Effector CD4-positive, alpha-beta T cell (primary cell): Measurements from ENCODE around the gene RAPGEF2.
"Not testable (repeated sequence)": the region's sequence is repeated elsewhere in the genome, so short reads cannot be mapped to it uniquely, and the experiment has no call there.

Source experiments
- DNase-seq: peaks from one replicate; pipeline ENCODE4 v3.0.0-alpha.2; 2020

Gene RAPGEF2

DNA sequence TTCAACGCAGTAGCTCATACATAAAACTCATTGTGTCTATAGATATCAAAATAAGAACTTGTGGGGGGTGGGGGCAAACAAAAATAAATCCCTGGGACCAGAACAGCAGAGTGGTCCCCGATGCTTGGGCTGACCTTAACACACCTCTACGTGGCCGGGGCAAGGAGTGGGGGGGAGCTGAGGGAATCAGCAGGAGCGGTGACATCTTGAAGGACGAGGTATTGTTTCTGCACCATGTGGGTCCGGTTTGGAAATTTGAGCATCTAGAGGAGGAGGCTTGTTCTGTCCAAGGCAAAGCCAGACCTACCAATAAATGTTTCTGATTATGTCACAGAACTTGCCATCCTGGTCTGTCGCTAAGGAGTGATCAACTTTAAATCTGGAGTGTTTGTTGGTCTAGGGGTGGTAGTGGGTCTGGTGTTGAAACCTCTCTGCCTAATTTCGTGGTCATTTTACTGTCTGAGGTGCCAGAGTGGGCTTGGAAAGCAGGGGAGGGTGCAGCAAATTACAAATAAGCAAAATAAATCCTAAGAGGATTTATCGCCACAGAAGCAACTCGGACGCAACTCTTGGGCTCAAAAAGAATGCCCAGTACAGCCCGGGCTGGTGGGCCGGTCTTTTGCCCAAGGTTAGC lies 774 bp upstream of the RAPGEF2 start:
- no peak for DNase-seq

DNA sequence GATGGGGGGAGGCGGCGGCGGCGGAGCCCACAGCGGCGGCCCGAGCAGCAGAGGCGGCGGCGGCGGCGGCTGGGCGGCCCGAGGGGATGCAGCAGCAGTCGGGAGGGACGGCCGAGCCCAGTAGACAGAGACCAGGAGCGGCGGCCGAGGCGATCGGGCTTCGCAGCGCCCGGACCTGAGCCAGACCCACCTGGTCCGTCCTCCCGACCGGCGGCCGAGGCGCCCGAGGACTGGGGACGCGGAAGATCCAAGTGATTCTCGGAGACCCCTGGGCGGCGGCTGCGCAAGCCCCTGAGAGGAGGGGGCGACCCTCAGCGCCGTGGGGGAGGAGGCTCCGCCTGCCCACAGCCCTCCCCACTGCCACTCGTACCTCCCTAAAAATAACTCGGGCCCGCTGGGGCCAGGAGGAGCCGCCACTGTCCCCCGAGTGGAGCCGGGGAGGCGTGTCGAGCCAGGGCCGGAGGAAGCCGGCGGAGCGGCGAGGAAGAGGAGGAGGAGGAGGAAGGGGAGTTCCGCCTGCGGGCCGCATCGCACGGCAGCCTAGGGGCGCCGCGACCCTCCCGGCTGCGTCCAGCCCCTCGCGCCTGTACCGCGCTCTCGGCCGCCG lies 608 bp downstream of the RAPGEF2 start:
- DNase-seq: peak; percentile 16

DNA sequence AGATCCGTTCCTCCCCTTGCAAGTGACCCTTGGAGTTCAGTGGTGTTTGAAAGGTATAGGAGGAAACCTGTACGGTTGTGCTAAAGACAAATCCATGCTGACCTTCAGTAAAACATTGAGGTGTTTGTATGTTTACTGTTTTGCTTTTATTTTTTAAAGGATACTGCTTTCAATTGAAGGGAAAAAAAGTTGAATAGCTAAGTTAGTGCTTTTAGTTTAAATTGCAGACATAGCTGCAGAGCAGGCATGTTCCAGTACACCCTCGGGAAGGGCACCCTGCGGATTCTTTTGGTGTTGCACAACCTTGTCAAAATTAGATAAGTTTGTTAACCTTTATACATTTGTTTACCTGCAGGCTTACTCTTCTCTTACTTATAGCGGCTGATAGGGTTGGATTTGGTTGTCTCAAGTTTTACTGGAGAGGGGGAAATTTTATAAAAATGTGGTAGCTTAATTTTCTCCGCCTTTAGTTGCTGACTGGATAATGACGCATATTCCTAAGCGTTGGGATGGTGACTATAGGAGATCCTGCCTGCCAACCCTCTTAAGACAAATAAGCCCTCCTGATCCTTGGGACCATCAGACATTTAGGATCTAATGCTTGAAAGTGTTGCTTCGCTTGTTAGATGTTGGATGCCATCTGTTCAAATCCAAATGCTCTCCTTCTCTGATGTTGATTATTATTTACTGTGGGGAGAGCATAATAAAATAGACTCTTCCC lies 2.0 kb downstream of the RAPGEF2 start:
- DNase-seq: no peak

DNA sequence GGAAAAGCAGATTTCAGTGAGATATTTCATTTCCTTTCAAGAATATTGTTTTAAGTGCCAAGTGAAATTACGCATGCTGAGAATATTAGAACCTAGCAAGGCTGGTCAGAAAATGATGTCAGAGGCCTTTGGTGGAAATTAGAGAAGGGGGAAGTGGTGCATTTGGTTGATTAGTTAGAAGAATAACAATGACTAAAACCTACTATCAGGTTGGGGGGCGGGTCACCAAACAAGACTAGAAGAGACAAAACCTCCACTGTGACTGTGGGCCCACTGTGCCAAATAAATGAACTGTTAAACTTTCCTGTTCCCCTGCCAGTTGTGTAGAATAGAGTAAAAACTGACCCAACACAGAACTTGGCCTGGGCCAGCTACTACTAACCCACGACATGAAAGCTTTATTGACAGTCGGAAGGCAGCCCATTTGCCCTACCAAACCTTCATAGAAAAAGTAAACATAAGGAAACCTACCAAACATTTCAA lies 2.9 kb downstream of the RAPGEF2 start:
- no peak for DNase-seq

DNA sequence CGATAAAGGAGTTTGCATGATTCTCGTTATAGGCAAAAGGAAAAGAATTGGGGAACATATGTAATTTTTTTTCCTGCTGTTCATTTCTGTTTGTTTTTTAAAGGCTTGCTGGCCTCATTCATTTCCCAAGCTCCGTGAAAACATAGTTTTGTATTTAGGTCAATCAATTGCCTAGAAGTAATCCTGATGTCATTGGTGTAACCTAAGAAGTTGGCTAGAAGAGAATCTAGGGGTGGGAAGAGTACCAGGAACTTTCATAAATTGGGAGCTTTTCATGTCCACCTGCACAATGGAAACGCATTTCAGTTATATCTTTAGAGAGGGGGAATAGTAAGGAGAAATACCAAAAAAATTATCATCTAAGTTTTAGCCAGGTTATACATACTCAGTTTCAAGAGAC lies 3.8 kb downstream of the RAPGEF2 start:
- no peak for DNase-seq

- no peak for DNase-seq
Measured at GRCh38 chr4:159107203-159107925, 4.5 kb downstream of the RAPGEF2 start.

DNA sequence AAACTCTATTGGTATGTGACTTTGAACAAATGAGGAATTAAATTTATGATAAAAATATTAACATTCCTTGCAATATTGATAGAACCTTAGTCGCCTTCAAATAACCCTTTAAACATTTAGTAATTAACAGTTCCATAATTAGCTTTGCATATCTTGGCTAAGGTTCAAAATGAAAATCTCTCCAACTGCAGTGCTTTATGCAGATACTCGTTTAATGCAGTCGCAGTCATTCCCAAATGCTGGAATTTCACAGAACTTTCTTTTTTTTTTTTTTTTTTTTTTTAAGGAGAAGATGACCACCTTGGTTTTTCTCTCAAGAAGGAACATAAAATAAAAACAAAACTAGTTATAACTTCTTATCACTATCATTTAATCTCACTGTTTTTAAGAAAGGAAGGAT lies 5.2 kb downstream of the RAPGEF2 start:
- DNase-seq: no peak

- DNase-seq: no peak
Measured at GRCh38 chr4:159110961-159111360, 8.1 kb downstream of the RAPGEF2 start.

DNA sequence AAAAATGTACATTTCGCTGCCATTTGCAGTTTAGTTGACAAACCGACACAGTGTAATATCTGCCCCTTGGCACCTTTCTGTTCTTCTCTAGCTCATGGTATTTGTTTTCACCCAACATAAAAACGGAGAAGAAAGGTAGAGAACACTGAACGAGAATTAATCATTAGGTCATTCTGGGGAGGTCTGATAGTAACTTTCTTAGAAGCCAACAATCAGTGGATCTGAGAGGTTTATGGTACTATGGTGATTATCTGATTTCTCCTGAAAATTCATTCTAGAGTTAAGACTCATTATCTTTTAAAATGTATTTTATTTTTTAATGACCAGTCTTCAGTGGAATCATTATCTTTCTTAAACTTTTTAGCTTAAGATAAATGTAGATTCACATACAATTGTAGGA lies 8.5 kb downstream of the RAPGEF2 start:
- DNase-seq: no peak

GRCh38 chr4:159113366-159113765 lies 10.5 kb downstream of the RAPGEF2 start:
- DNase-seq: not testable (repeated sequence)

GRCh38 chr4:159116098-159116497 lies 13.2 kb downstream of the RAPGEF2 start:
- DNase-seq: not testable (repeated sequence)

GRCh38 chr4:159116693-159117092 lies 13.8 kb downstream of the RAPGEF2 start:
- DNase-seq: not testable (repeated sequence)

DNA sequence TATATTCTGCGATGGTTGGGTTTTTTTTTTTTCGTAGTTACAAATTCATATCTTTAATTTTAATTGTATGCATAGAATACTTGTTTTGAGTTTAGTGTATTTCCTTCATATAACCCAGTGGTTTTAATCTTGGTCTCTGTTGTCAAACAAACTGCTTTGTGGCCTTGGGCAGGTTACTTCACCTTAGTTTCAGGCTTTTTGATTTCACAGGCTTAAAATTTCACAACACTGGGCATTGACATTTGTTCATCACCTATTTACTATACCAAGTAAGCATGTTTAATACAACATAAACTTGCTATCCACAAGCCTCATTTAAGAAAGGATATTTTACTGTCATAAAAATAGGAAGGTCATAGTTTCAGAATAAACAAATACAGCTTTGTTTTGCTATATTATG lies 14.7 kb downstream of the RAPGEF2 start:
- DNase-seq: no peak

GRCh38 chr4:159117968-159118367 lies 15.1 kb downstream of the RAPGEF2 start:
- no peak for DNase-seq

- DNase-seq: no peak
Measured at GRCh38 chr4:159121371-159121770, 18.5 kb downstream of the RAPGEF2 start.

- no peak for DNase-seq
Measured at GRCh38 chr4:159126716-159127115, 23.8 kb downstream of the RAPGEF2 start.

GRCh38 chr4:159127745-159128518 lies 25.1 kb downstream of the RAPGEF2 start:
- no peak for DNase-seq

DNA sequence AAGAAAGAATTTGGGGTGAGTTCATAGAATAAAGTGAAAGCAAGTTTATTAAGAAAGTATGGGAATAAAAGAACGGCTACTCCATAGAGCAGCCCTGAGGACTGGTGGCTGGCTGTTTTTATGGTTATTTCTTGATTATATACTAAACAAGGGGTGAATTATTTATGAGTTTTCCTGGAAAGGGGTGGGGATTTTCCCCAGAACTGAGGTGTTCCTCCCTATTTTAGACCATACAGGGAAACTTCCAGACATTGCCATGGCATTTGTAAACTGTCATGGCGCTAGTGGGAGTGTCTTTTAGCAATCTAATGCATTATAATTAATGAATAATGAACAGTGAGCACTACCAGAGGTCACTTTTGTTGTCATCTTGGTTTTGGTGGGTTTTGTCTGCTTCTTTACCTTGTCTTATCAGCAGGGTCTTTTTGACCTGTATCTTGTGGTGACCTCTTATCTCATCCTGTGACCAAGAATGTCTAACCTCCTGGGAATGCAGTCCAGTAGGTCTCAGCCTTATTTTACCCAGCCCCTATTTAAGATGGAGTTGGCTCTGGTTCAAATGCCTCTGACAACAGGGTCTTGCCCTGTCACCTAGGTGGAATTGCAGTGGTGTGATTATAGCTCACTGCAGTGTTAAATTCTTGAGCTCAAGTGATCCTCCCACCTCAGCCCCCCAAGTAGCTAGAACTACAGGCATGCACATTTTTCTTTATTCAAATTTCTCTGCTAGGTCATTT lies 27.1 kb downstream of the RAPGEF2 start:
- no peak for DNase-seq

DNA sequence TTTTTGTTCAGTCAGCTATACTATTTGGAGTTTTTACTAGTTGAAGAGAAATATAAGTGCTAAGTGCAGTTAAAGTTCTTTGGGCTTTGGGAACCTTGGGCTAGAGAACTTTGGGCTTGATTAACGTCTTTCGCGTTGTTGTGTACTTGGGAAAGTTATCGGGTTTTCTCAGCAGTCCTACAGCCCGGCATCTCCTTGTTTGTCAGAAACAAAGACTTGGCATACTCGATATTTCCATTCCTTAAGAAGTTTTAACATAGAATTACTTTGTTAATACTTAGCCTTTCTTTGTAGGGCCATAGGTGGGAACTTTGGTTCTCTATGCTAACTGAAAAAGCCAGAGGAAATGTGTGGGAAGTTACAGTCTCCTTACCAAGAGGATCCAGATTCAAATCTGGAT lies 28.7 kb downstream of the RAPGEF2 start:
- no peak for DNase-seq

- no peak for DNase-seq
Measured at GRCh38 chr4:159134429-159134828, 31.6 kb downstream of the RAPGEF2 start.

GRCh38 chr4:159137176-159137575 lies 34.3 kb downstream of the RAPGEF2 start:
- no peak for DNase-seq

DNA sequence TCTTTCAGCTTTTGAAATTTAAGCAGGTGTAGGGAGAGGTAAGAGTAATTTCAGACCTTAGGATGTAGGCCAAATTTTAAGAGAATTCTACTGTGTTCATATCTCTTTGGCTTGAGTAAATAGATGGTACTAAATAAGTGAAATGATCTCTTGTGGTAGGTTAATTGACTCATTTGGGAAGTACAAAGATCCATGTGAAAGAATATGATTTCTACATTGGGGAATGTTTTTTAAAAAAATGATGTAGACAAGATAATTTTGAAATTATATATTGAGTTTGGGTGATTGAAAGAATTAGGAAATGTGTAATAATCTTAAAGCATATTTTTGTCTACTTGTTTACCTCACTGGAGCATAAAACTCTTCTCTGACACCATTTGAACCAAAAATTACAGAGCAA lies 35.6 kb downstream of the RAPGEF2 start:
- DNase-seq: no peak
